Liver (tissue), 3 donors: ENCODE data around the gene TRIP13.
"Not testable (repeated sequence)": the region's sequence is repeated elsewhere in the genome, so short reads cannot be mapped to it uniquely, and the experiment has no call there.

Source experiments
- FOXA1 ChIP-seq: IDR thresholded peaks from 2 replicates; pipeline ENCODE4 v1.6.1; 2016; ENCODE audit warnings: antibody characterized with exemption
- GABPA ChIP-seq, 2 donors: IDR thresholded peaks in 1 of 2; conservative IDR thresholded peaks in 1 of 2; 2 replicates each; pipeline ENCODE4 v1.6.1; 2016; ENCODE audit warnings: antibody characterized with exemption in 2 of 2, mild to moderate bottlenecking in 1 of 2, moderate library complexity in 1 of 2
- JUND ChIP-seq, 2 donors: IDR thresholded peaks; 2 replicates each; pipeline ENCODE4 v1.6.1; 2016; ENCODE audit warnings: antibody characterized with exemption in 2 of 2
- RAD21 ChIP-seq, 2 donors: IDR thresholded peaks; 2 replicates each; pipeline ENCODE4 v1.6.1; 2016; ENCODE audit warnings: antibody characterized with exemption in 2 of 2, mild to moderate bottlenecking in 2 of 2
- REST ChIP-seq: IDR thresholded peaks from 2 replicates; pipeline ENCODE4 v1.6.1; 2016; ENCODE audit warnings: antibody characterized with exemption, mild to moderate bottlenecking
- RXRA ChIP-seq, 2 donors: IDR thresholded peaks; 2 replicates each; pipeline ENCODE4 v1.6.1; 2017 to 2018; ENCODE audit warnings: antibody characterized with exemption in 2 of 2, mild to moderate bottlenecking in 1 of 2
- SP1 ChIP-seq: IDR thresholded peaks from 2 replicates; pipeline ENCODE4 v1.6.1; 2018; ENCODE audit warnings: antibody characterized with exemption, mild to moderate bottlenecking
- TAF1 ChIP-seq: conservative IDR thresholded peaks from 2 replicates; pipeline ENCODE4 v1.6.1; 2016; ENCODE audit warnings: antibody characterized with exemption, mild to moderate bottlenecking
- YY1 ChIP-seq: IDR thresholded peaks from 2 replicates; pipeline ENCODE4 v1.6.1; 2016; ENCODE audit warnings: antibody characterized with exemption, mild to moderate bottlenecking
- ZBTB33 ChIP-seq: IDR thresholded peaks from 2 replicates; pipeline ENCODE4 v1.6.1; 2016; ENCODE audit warnings: antibody characterized with exemption
- TF ChIP-seq, protein P1 (sequence below): fragments of 150-350 bp; IDR thresholded peaks from 2 replicates; pipeline ENCODE4 v1.5.1; 2017; ENCODE audit warnings: improper control_type of control experiment, low read depth, low read length; ENCODE audit not compliant: missing input control
- TF ChIP-seq, protein P2 (sequence below): IDR thresholded peaks from 2 replicates; pipeline ENCODE4 v1.6.1; 2016; ENCODE audit warnings: antibody characterized with exemption
- donor health status: healthy.
- donor health status: healthy.

DNA sequence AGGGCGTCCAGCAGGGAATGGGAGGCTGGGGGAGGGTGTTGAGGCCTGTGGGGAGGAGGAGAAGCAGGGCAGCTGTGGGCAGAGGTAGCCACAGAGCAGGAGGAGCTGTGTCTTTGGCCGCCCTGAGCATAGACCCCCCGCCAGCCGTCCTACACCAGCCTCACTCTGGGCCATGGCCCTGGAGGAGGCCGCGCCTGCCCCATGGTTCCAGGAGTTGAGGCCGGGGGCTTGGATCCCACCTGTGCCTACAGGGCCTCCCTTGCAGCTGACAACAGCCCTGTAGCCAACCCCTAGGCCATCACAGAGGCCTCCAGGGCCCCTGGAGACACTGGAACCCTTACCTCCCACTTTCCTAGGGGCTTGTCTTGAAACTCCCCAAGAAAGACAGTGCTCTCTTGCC is 44.9 kb upstream of the TRIP13 start:
- TF ChIP-seq, protein P1, sequence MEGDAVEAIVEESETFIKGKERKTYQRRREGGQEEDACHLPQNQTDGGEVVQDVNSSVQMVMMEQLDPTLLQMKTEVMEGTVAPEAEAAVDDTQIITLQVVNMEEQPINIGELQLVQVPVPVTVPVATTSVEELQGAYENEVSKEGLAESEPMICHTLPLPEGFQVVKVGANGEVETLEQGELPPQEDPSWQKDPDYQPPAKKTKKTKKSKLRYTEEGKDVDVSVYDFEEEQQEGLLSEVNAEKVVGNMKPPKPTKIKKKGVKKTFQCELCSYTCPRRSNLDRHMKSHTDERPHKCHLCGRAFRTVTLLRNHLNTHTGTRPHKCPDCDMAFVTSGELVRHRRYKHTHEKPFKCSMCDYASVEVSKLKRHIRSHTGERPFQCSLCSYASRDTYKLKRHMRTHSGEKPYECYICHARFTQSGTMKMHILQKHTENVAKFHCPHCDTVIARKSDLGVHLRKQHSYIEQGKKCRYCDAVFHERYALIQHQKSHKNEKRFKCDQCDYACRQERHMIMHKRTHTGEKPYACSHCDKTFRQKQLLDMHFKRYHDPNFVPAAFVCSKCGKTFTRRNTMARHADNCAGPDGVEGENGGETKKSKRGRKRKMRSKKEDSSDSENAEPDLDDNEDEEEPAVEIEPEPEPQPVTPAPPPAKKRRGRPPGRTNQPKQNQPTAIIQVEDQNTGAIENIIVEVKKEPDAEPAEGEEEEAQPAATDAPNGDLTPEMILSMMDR, result not testable (repeated sequence)
- TF ChIP-seq JUND (IDR thresholded peaks at IDR 0.05); GABPA (IDR thresholded peaks at IDR 0.05 in 1 of 2, conservative IDR thresholded peaks at IDR 0.05 in 1 of 2); SP1; TAF1; REST; RXRA (IDR thresholded peaks at IDR 0.05); YY1; RAD21 (IDR thresholded peaks at IDR 0.05); ZBTB33; FOXA1: not testable (repeated sequence)
- TF ChIP-seq, protein P2, sequence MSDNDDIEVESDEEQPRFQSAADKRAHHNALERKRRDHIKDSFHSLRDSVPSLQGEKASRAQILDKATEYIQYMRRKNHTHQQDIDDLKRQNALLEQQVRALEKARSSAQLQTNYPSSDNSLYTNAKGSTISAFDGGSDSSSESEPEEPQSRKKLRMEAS, result not testable (repeated sequence)
